AG10803 (cell line): ENCODE results near the gene UBE2K.
"Not testable (repeated sequence)": the region's sequence is repeated elsewhere in the genome, so short reads cannot be mapped to it uniquely, and the experiment has no call there.

Experiments
- DNase-seq: peaks from one replicate; pipeline ENCODE4 v3.0.0; 2010; ENCODE audit warnings: low read depth
- H3K4me3 ChIP-seq: 2 replicates; pipeline ENCODE4 v1.5.1; 2011; ENCODE audit warnings: mild to moderate bottlenecking, low read length, control low read depth
- CTCF ChIP-seq: conservative IDR thresholded peaks from 2 replicates; pipeline ENCODE4 v1.5.1; 2011; ENCODE audit warnings: mild to moderate bottlenecking, low read length, control low read depth, inconsistent platforms

Gene UBE2K

DNA sequence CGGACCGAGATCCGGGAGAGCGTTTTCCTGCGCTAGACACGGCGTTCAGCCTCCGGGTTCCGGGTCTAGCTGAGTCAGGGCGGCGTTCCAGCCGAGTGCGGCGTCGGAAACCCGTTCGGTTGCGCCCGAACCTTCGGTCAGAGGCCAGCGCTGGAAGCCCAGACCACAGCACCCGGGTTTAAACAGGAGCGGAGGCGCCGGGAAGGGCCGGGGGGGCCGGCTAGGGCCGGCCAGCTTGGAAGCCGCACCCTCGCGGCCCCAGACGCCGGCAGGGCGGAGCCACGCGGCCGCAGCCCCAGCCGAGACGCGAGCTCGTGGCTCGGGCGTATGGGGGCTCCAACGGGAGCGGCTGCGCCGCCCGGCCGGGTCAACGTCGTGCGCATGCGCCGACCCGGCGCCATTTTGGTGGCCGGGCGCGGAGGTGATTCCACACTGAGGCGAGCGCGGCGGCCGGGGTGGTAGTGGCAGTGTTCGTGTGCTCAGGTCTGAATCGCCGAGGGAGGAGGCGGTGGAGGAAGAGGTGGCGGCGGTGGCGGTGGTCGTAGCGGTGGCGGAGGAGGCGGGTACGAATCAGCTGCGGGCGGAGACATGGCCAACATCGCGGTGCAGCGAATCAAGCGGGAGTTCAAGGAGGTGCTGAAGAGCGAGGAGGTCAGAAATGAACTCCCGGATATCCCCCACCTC lies at the start of gene UBE2K:
TSS of gene UBE2K (plus strand) at position 397 of the 684 bp plus-strand sequence. CDS start at position 589, 192 bp downstream.
- H3K4me3 ChIP-seq, result peak within 1 kb of the TSS; percentile 92
- peak; percentile 87 for DNase-seq
- no peak for TF ChIP-seq CTCF

- TF ChIP-seq CTCF, result no peak
- no peak overlapping the region for H3K4me3 ChIP-seq
Measured at GRCh38 chr4:39648213-39648612, 49.7 kb upstream of the UBE2K start.

DNA sequence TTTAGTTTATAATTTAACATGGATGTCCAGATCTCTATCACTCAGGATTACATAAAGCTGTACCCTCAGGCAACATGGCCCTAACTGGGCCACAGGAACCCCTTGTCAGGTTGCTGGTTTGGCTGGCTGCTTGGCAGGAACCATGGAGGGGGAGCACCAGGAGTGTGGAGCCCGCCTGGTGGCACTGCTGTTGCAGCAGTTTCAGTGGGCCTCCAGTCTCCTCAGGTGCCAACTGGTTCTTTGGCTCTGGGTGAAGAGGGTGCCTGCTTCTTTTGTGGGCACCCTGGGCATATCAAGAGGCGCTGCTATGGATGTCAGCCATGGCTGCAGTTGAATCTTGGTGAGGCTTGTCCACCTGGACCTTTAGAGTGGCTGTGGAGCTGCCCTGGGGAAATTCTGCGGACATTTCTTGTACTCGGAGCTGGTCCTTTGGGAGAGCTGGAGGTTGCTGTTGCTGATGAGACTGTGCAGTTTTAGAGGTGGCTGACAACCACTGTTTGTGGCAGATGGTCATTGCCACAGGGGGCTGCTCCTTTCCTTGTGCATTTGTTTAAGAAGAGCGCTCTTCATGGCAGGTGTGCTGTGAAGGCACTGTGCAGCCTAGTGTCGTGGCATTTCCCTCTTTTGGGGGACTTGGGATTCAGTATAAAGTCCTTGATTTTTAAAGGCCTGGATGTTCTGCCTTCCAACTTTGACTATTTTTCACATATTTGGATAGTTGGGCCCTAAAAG lies 48.9 kb upstream of the UBE2K start:
- no peak for DNase-seq

More at GRCh38 chr4:39648213-39648612, 49.7 kb upstream of the UBE2K start:
- no peak for DNase-seq

DNA sequence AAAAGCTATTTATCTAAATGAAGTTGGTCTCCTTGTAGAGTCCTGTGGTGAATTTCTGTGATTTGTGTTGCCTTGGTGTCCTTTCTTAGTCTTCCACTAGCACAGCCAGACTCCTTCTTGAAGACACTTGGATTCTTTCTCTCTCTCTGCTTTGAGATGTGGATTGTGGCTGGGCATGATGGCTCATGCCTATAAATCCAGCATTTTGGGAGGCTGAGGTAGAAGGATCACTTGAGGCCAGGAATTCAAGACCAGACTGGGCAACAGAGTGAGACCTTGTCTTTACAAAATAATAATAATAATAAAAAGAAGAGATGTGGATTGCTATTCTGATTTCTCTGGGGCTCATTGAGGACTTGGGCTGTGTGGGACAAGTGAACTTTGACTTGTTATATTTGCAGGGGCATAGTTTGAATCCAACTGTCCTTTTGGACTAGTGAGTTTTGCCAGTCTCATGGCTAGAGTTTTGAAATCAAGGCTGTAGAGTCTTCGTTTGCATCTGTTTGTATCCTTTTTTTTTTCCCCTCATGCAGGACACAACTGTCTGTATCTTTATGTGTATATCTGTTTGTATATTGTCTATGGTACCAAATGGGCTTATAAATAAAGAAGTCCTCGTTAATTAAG lies 48.2 kb upstream of the UBE2K start:
- DNase-seq, result no peak
- no peak overlapping the region for H3K4me3 ChIP-seq
- TF ChIP-seq CTCF, result no peak

More for the DNA sequence above, 48.9 kb upstream of the UBE2K start:
- TF ChIP-seq CTCF, result no peak
- H3K4me3 ChIP-seq, result no peak overlapping the region

- not testable (repeated sequence) for H3K4me3 ChIP-seq, DNase-seq
Measured at GRCh38 chr4:39651586-39651985, 46.4 kb upstream of the UBE2K start.

DNA sequence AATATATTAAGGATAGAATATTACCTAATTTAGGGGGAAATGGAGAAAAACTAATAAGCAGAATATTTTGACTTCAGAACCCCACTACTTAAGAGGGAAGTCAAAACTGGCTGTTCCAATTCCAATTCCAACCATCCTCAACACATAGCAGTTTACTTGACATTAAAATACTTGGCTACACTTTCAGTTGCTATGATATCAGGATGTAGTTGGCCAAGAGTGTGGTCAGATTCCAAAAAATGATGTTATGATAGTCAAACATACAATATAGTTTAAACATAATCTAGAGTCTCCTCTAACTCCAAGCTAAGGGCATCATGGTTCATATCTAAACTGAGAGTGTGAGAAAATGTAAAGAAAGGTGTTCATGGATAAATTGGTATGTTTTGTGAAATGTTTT lies 42.7 kb upstream of the UBE2K start:
- DNase-seq, result no peak
- no peak for TF ChIP-seq CTCF
- no peak overlapping the region for H3K4me3 ChIP-seq

DNA sequence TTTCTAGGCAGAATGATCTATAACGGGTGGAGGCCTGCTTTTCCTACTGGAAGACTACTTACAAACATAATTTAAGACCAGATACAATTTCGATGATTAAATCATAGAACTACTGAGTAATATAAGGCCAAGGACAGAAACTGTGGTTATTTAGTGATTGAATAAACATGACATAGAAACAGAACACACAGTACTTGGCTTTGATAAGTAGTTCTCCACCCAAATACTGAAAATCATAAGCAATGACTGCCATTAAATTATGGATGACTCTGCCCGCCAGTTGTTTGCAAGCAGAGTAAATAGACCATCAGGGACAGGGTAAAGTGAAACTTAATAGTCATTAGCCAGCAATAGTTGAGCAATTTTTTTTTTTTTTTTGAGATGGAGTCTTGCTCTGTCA lies 42.1 kb upstream of the UBE2K start:
- no peak for TF ChIP-seq CTCF
- peak; percentile 10 for DNase-seq
- no peak overlapping the region for H3K4me3 ChIP-seq

- H3K4me3 ChIP-seq, result not testable (repeated sequence)
Measured at GRCh38 chr4:39656638-39657037, 41.3 kb upstream of the UBE2K start.

More at GRCh38 chr4:39656638-39657037, 41.3 kb upstream of the UBE2K start:
- not testable (repeated sequence) for DNase-seq
